IPS DF 6.9 (cell line): Measurements from ENCODE around the gene ELL2.

Experiments
- DNase-seq: peaks from one replicate; pipeline ENCODE4 v3.0.0-alpha.2; 2013; ENCODE audit warnings: low read depth, low spot score
- H3K27ac ChIP-seq: one replicate; pipeline ENCODE4 v1.5.1; 2013; ENCODE audit warnings: low read length, control low read depth
- H3K27me3 ChIP-seq: 2 replicates; pipeline ENCODE4 v1.6.1; 2013; ENCODE audit warnings: mild to moderate bottlenecking, low read length; ENCODE audit not compliant: control insufficient read depth, insufficient read depth
- H3K36me3 ChIP-seq: 2 replicates; pipeline ENCODE4 v1.6.1; 2013; ENCODE audit warnings: low read length; ENCODE audit not compliant: control insufficient read depth, insufficient read depth
- H3K4me1 ChIP-seq: 2 replicates; pipeline ENCODE4 v1.6.1; 2013; ENCODE audit warnings: low read length; ENCODE audit not compliant: control insufficient read depth, insufficient read depth
- H3K4me3 ChIP-seq: 2 replicates; pipeline ENCODE4 v1.5.1; 2013; ENCODE audit warnings: mild to moderate bottlenecking, low read length
- H3K9me3 ChIP-seq: 2 replicates; pipeline ENCODE4 v1.6.1; 2013; ENCODE audit warnings: low read length, inconsistent platforms; ENCODE audit not compliant: control insufficient read depth, insufficient read depth
- WGBS: extraction: QIAGEN DNeasy Blood & Tissue Kit; methylation state at CpG from one replicate; pipeline ENCODE4 v1.1.7; 2013; ENCODE audit warnings: mixed read lengths, missing lambda C conversion rate; ENCODE audit not compliant: insufficient read length, insufficient coverage; 5-methylcytosine and 5-hydroxymethylcytosine counted together

ELL2 gene

DNA sequence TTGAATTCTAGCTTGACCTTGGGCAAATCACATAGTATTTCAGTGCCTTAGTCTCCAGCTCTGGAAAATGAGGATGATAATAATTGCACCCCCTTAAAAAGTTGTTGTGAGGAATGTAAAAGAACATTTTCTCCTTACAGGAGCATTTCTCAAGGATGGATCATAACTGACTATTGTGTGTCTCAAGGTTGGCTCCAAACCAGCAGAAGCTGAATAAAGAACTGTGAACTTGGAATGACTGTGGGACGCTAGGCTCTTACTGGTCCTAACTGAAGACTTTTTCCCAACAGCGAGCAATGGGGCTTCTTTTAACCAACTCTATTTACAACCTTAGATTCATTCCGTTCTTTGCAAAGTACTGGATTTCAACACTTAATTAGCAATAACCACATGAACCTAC lies 113.0 kb downstream of the ELL2 start:
- Histone ChIP-seq H3K4me1 (no peaks in the 10 kb centered on the region), H3K27ac (no peak overlapping the region), H3K36me3 (no peaks in the 10 kb centered on the region), H3K27me3 (no peaks in the 10 kb centered on the region), H3K4me3 (no peak overlapping the region), H3K9me3 (no peaks in the 10 kb centered on the region)
- WGBS: no CpG with 5 or more reads among the region's 3 CpGs
- no peak for DNase-seq

- WGBS: no CpG with 5 or more reads among the region's 1 CpG
- Histone ChIP-seq H3K27me3 (no peaks in the 10 kb centered on the region), H3K4me1 (no peaks in the 10 kb centered on the region), H3K36me3 (no peaks in the 10 kb centered on the region), H3K27ac (no peak overlapping the region), H3K9me3 (no peaks in the 10 kb centered on the region), H3K4me3 (no peak overlapping the region)
- DNase-seq: no peak
Observed at GRCh38 chr5:95847261-95847592, 114.4 kb downstream of the ELL2 start.

DNA sequence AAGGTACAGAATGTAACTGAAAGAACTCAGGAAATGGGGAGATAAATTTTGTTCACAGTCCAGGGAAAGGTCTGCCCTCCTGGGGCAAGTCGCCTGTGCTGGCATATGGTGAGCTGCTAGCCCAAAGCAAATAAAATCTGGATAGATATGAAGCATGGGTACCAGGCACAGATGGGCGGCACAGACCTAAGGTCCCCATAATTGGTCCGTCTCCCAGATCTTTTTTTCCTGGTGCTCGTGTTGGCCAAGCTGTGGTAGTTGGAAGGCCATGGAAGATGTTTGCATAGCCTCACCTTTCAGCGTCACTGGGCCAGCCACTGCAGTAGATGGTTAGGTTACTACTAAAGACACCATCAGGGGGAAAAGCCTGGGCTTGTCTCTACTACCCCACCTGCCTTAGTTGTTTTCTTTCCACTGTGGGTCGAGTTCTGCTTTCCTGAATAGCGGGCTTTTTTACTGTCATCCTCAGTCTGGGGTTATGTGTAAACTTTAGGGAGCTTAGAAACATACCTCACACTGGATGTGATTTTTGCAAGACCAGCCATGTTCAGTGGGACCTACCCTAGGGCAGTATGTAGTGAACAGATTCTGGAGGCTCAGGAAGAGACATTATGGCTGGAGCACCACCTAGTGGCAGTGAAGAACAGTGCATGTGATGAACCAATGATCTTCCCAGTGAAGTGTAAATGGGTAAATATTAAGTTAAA lies 114.9 kb downstream of the ELL2 start:
- DNase-seq: no peak
- Histone ChIP-seq H3K9me3 (no peaks in the 10 kb centered on the region), H3K36me3 (no peaks in the 10 kb centered on the region), H3K4me3 (no peak overlapping the region), H3K4me1 (no peaks in the 10 kb centered on the region), H3K27me3 (no peaks in the 10 kb centered on the region), H3K27ac (no peak overlapping the region)
- no CpG with 5 or more reads among the region's 7 CpGs for whole genome bisulfite sequencing

- Histone ChIP-seq H3K9me3 (no peaks in the 10 kb centered on the region), H3K36me3 (no peaks in the 10 kb centered on the region), H3K27ac (no peak overlapping the region), H3K4me3 (no peak overlapping the region), H3K27me3 (no peaks in the 10 kb centered on the region), H3K4me1 (no peaks in the 10 kb centered on the region)
- WGBS: no CpG with 5 or more reads among the region's 3 CpGs
- no peak for DNase-seq
Observed at GRCh38 chr5:95845391-95845790, 116.3 kb downstream of the ELL2 start.

- Histone ChIP-seq H3K27me3 (no peaks in the 10 kb centered on the region), H3K27ac (no peak overlapping the region), H3K36me3 (no peaks in the 10 kb centered on the region), H3K9me3 (no peaks in the 10 kb centered on the region), H3K4me1 (no peaks in the 10 kb centered on the region), H3K4me3 (no peak overlapping the region)
- WGBS: no CpG with 5 or more reads among the region's 3 CpGs
- DNase-seq: no peak
Observed at GRCh38 chr5:95843733-95844223, 117.9 kb downstream of the ELL2 start.

- no CpG with 5 or more reads among the region's 11 CpGs for WGBS
- no peaks in the 10 kb centered on the region for H3K27me3 ChIP-seq
- DNase-seq: no peak
- no peak overlapping the region for H3K27ac ChIP-seq
- H3K4me3 ChIP-seq: no peak overlapping the region
- H3K4me1 ChIP-seq: no peaks in the 10 kb centered on the region
- no peaks in the 10 kb centered on the region for H3K36me3 ChIP-seq
- H3K9me3 ChIP-seq: no peaks in the 10 kb centered on the region
Observed at GRCh38 chr5:95842854-95843544, 118.7 kb downstream of the ELL2 start.

GRCh38 chr5:95841914-95842812 lies 119.5 kb downstream of the ELL2 start:
- WGBS: no CpG with 5 or more reads among the region's 8 CpGs
- H3K4me3 ChIP-seq: no peak overlapping the region
- no peaks in the 10 kb centered on the region for H3K4me1 ChIP-seq
- no peak overlapping the region for H3K27ac ChIP-seq
- DNase-seq: no peak
- no peaks in the 10 kb centered on the region for H3K27me3 ChIP-seq
- no peaks in the 10 kb centered on the region for H3K9me3 ChIP-seq
- H3K36me3 ChIP-seq: no peaks in the 10 kb centered on the region

DNA sequence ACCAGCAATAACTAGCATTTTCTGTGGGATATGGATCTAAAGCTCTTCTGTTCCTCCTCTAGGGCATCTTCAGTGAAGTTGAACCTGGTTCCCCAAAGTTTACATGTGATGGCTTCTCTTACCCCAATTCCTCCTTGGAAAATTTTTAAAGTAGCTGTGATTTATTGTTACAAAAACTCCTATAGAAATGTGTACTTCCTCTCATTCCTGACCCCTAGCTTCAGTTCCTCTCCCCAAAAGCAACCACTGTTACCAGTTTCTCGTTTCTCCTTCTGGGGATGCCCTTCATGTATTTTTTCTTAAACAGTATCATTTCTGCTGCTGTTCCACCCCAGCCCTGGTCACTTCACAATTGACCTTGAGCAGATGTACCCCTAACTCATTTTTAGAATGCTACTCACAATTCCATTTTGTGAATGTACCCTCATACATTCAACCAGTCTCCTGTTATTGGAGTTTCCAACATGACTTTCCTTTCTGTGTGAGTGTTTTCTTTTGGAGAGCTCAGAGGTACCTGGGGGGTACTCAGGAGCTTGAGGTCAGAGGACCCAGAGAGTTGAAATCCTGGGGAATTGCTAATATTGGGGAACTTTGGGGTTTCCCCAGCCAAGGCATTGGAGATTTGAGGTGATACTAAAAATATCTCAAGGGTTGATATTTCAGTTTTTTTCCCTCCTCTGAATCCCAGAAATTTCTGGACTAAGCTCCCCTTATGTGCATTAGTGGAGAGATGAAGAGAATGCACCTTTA lies 120.5 kb downstream of the ELL2 start:
- H3K4me1 ChIP-seq: no peaks in the 10 kb centered on the region
- no peaks in the 10 kb centered on the region for H3K36me3 ChIP-seq
- no peaks in the 10 kb centered on the region for H3K9me3 ChIP-seq
- no peak overlapping the region for H3K27ac ChIP-seq
- no CpG with 5 or more reads among the region's 1 CpG for WGBS
- H3K27me3 ChIP-seq: no peaks in the 10 kb centered on the region
- no peak overlapping the region for H3K4me3 ChIP-seq
- no peak for DNase-seq

DNA sequence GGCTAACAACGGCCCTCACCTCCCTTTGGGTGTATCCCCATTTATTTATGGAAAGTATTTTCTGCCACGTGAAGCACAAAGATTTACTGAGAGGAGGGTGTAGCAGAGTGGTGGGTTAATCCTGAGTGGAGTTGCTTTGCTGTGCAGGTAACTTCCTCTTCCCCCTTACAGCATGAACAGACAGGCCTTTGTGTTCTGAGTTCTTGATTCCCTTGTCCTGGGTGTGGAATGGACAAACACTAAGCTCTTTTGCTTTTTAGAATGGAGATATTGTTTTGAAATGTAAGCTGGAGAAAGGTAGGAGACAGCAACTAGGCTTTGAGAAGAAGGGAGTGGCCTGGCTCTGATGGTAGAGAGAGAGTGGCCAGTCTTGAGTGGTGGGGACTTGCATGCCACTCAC lies 122.0 kb downstream of the ELL2 start:
- no peak for DNase-seq
- Histone ChIP-seq H3K9me3 (no peaks in the 10 kb centered on the region), H3K4me3 (no peak overlapping the region), H3K4me1 (no peaks in the 10 kb centered on the region), H3K27ac (no peak overlapping the region), H3K36me3 (no peaks in the 10 kb centered on the region), H3K27me3 (no peaks in the 10 kb centered on the region)
- WGBS: no CpG with 5 or more reads among the region's 2 CpGs

GRCh38 chr5:95838556-95838955 lies 123.1 kb downstream of the ELL2 start:
- WGBS: no CpG with 5 or more reads among the region's 1 CpG
- no peak overlapping the region for H3K27ac ChIP-seq
- H3K4me3 ChIP-seq: no peak overlapping the region
- no peaks in the 10 kb centered on the region for H3K4me1 ChIP-seq
- DNase-seq: no peak
- no peaks in the 10 kb centered on the region for H3K27me3 ChIP-seq
- H3K36me3 ChIP-seq: no peaks in the 10 kb centered on the region
- no peaks in the 10 kb centered on the region for H3K9me3 ChIP-seq
